Measurements from ENCODE around the gene URB2. TPM values are rescaled to one million over a fixed set of nuclear protein-coding genes. Genes with fewer than 3 reads are reported as not detected.

URB2 gene
- total RNA-seq, 2 experiments from 2014 or later: 13.5 to 18.7 TPM

GRCh38 chr1:229596925-229597699 lies 28.9 kb upstream of the URB2 start:
- Mint-ChIP-seq H3K4me1 (peaks cover 19% of the 10 kb centered on the region), H3K9me3 (ENCODE audit: low read depth) (no peaks in the 10 kb centered on the region), H3K27me3 (no peaks in the 10 kb centered on the region), H3K4me3 (no peak overlapping the region), H3K36me3 (peaks cover 54% of the 10 kb centered on the region), H3K27ac (no peak overlapping the region)
- CTCF ChIA-PET: interaction anchor here (0.7 kb wide), 1 partner anchor 9 kb away, joined by 3 read pairs; no protein-coding TSS in a partner anchor
- ATAC-seq: no peak
- DNase-seq: no peak

DNA sequence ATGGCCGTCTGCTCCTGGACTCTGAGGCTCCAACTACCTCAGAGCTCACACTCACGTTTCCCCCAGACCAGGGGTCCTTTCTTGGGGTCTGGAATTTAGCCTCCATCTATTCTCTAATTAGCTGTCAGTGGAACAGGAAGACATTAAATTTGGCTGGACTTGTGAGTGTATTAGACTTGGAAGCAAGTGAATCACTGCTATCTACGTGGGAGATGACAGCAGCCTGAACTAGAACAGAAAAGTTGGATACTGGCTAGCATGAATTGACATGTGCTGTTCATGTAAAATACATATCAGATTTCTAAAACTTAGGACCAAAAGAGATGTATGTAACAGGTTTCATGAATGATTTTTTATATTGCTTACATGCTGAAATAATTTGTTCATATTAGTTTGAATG lies 28.2 kb upstream of the URB2 start:
- CTCF ChIA-PET: no interaction called here
- H3K27ac Mint-ChIP-seq: no peak overlapping the region
- ATAC-seq: no peak
- H3K36me3 Mint-ChIP-seq: peaks cover 60% of the 10 kb centered on the region
- H3K4me1 Mint-ChIP-seq: peaks cover 19% of the 10 kb centered on the region
- no peaks in the 10 kb centered on the region for H3K9me3 Mint-ChIP-seq (ENCODE audit: low read depth)
- no peaks in the 10 kb centered on the region for H3K27me3 Mint-ChIP-seq
- DNase-seq: no peak
- H3K4me3 Mint-ChIP-seq: no peak overlapping the region

- peaks cover 19% of the 10 kb centered on the region for H3K4me1 Mint-ChIP-seq
- no peak for ATAC-seq
- no peak overlapping the region for H3K4me3 Mint-ChIP-seq
- H3K9me3 Mint-ChIP-seq (ENCODE audit: low read depth): no peaks in the 10 kb centered on the region
- H3K36me3 Mint-ChIP-seq: peaks cover 52% of the 10 kb centered on the region
- CTCF ChIA-PET: interaction anchor here (0.6 kb wide), 1 partner anchor 534 kb away, joined by 4 read pairs; no protein-coding TSS in a partner anchor
- no peak for DNase-seq
- no peak overlapping the region for H3K27ac Mint-ChIP-seq
- H3K27me3 Mint-ChIP-seq: no peaks in the 10 kb centered on the region
These were observed 26.7 kb upstream of the URB2 start for GRCh38 chr1:229599218-229599954.

- peaks cover 49% of the 10 kb centered on the region for H3K36me3 Mint-ChIP-seq
These were observed 25.8 kb upstream of the URB2 start for GRCh38 chr1:229600229-229600628.

DNA sequence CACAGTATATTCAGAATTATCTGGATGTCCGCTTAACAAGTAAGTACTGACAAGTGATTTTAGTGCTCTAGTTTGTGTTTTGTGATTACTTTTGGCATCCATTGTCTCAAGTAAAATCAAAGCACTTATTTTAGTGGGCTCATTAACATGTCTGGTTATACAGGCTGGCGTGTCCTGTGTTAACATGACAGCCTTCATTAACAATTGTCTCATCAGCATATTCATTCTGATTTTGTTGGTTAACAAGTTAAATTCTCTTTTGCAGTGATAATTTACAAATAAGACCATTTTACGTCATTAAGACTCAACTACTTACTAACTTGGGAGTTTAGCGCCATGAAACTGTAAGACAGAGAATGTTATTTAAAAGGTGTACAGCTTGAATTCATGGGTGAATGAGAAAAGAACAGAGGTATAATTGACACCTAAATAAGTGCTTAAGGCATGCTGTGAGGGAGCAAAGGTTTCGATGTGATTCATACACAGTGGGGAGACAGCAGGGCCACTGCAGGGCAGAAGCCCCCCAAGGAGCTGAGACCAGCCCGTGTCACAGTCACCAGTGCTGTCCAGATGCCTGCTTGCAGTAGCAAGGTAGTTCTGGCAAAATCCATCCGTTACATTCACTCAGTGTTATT lies 22.6 kb upstream of the URB2 start:
- ATAC-seq: no peak
- CTCF ChIA-PET: interaction anchor here (1.2 kb wide), 1 partner anchor 44 kb away, joined by 3 read pairs; the partner anchor contains the start of gene ABCB10
- no peak for DNase-seq
- Mint-ChIP-seq H3K36me3 (peaks cover 54% of the 10 kb centered on the region), H3K4me1 (peaks cover 10% of the 10 kb centered on the region), H3K27me3 (no peaks in the 10 kb centered on the region), H3K9me3 (ENCODE audit: low read depth) (no peaks in the 10 kb centered on the region), H3K4me3 (no peak overlapping the region), H3K27ac (no peak overlapping the region)

More at GRCh38 chr1:229600229-229600628, 25.8 kb upstream of the URB2 start:
- peak; percentile 9 for ATAC-seq
- CTCF ChIA-PET: no interaction called here
- H3K27me3 Mint-ChIP-seq: no peaks in the 10 kb centered on the region
- no peak overlapping the region for H3K4me3 Mint-ChIP-seq
- no peak for DNase-seq
- H3K4me1 Mint-ChIP-seq: peaks cover 19% of the 10 kb centered on the region
- no peak overlapping the region for H3K27ac Mint-ChIP-seq
- no peaks in the 10 kb centered on the region for H3K9me3 Mint-ChIP-seq (ENCODE audit: low read depth)

DNA sequence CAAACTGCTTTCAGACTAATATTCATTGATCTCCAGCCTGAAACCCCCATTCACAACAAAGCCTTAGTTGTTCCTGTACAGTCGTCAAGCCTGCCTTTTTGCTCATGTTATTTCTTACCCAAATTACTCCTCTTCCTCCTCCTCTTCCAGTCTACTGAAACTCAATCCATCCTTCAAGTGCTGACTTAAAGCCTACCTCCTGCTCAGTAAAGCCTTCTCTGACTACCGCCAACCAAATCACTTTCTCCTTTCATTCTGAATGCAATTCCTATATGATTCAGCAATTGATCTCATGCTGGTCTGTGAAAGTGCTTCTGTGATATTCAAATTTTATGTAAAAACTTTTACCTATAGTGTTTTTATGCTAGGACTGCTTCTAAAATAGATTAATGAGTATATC lies 18.7 kb upstream of the URB2 start:
- Mint-ChIP-seq H3K4me3 (no peak overlapping the region), H3K4me1 (no peaks in the 10 kb centered on the region), H3K9me3 (ENCODE audit: low read depth) (no peaks in the 10 kb centered on the region), H3K27me3 (no peaks in the 10 kb centered on the region), H3K36me3 (peaks cover 53% of the 10 kb centered on the region), H3K27ac (no peak overlapping the region)
- CTCF ChIA-PET: no interaction called here
- ATAC-seq (no peak), DNase-seq (no peak)

DNA sequence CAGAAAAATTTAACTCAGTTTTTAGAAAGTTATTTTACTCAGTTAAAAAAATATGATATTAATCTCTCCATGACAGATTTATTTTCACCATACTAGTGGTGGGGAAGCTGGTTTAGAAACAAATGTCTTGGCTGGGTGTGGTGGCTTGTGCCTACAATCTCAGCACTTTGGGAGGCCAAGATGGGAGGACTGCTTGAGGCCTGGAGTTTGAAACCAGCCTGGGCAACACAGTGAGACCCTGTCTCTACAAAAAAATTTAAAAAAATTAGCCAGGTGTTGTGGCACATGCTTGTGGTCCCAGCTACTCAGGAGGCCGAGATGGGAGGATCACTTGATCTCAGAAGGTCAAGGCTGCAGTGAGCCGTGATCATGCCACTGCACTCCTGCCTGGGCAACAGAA lies 17.5 kb upstream of the URB2 start:
- Mint-ChIP-seq H3K27me3 (no peaks in the 10 kb centered on the region), H3K36me3 (peaks cover 52% of the 10 kb centered on the region), H3K27ac (no peak overlapping the region), H3K9me3 (ENCODE audit: low read depth) (no peaks in the 10 kb centered on the region), H3K4me3 (no peak overlapping the region), H3K4me1 (no peaks in the 10 kb centered on the region)
- ATAC-seq (no peak), DNase-seq (no peak)
- CTCF ChIA-PET: no interaction called here

DNA sequence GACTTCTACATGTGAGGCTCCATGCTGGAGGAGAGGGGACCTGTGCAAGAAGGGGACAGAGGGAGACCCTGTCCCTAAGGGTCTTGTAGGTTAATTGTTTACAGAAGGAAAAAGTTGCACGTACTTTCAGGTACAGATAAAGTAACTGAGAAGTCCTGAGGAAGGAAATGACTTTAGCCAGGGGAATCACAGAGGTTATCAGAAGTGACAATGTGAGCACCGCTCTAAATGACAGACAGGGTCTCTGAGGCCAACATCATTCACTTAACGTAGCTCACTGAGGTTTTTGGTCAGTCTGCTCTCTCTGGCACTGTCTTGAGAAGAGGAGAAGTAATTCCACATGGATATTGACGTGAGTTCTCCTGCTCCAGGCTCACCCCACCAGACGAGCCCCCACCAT lies 12.1 kb upstream of the URB2 start:
- DNase-seq: no peak
- Mint-ChIP-seq H3K27ac (no peak overlapping the region), H3K9me3 (ENCODE audit: low read depth) (no peaks in the 10 kb centered on the region), H3K27me3 (no peaks in the 10 kb centered on the region), H3K4me3 (no peak overlapping the region), H3K4me1 (peaks cover 2% of the 10 kb centered on the region), H3K36me3 (peaks cover 33% of the 10 kb centered on the region)
- CTCF ChIA-PET: no interaction called here
- no peak for ATAC-seq

DNA sequence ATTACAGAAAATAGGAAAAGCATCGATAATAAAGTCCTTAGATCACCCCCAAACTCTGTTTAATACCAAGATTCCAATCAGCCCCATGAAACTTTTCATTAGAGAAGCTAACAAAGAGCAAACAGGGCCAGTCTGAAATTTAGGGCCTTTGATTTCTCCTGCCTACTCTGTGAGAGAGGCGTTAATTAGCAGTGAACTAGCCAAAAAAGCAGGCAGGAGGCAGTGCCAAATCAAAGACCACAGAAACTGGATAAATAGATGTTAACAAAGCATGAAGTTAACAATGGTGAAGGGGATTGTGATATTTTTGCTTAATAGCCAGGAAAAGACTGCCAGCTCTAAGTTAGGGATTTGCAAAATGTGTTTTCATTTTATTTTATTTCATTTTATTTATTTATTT lies 11.3 kb upstream of the URB2 start:
- ATAC-seq: no peak
- H3K4me1 Mint-ChIP-seq: peaks cover 9% of the 10 kb centered on the region
- no peak for DNase-seq
- H3K9me3 Mint-ChIP-seq (ENCODE audit: low read depth): no peaks in the 10 kb centered on the region
- no peaks in the 10 kb centered on the region for H3K27me3 Mint-ChIP-seq
- H3K36me3 Mint-ChIP-seq: peaks cover 27% of the 10 kb centered on the region
- CTCF ChIA-PET: interaction anchor here (1.0 to 1.5 kb wide), 2 partner anchors 14 to 56 kb away, joined by 3 read pairs; no protein-coding TSS in a partner anchor
- H3K27ac Mint-ChIP-seq: no peak overlapping the region
- no peak overlapping the region for H3K4me3 Mint-ChIP-seq

- no peaks in the 10 kb centered on the region for H3K27me3 Mint-ChIP-seq
These were observed 8.5 kb upstream of the URB2 start for GRCh38 chr1:229617351-229618100.

GRCh38 chr1:229619002-229619401 lies 7.0 kb upstream of the URB2 start:
- H3K4me1 Mint-ChIP-seq: peaks cover 30% of the 10 kb centered on the region

More at GRCh38 chr1:229617351-229618100, 8.5 kb upstream of the URB2 start:
- Mint-ChIP-seq H3K27ac (no peak overlapping the region), H3K36me3 (peaks cover 8% of the 10 kb centered on the region), H3K4me3 (no peak overlapping the region), H3K9me3 (ENCODE audit: low read depth) (no peaks in the 10 kb centered on the region), H3K4me1 (peaks cover 21% of the 10 kb centered on the region)
- CTCF ChIA-PET: no interaction called here
- ATAC-seq (no peak), DNase-seq (no peak)

DNA sequence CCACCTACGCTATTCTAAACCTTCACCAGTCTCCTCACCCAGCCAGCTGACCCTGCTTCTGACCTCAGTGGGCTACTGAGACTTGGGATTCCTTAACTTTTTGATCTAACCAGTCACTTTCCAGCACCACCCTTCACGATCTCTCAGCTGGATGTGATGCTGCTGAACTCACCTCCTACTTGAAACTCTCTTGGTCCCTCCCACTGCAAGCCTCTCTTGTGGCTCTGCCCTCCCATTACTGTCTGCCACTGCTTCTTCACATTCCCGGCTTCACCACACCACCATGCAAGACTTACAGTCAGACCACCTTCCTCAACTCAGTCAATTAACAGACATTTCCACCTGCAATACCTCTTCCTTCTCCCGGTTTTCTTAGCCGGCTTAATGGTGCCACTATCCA lies 6.4 kb upstream of the URB2 start:
- peaks cover 34% of the 10 kb centered on the region for H3K4me1 Mint-ChIP-seq
- no peaks in the 10 kb centered on the region for H3K27me3 Mint-ChIP-seq
- no peak for ATAC-seq
- no peaks in the 10 kb centered on the region for H3K9me3 Mint-ChIP-seq (ENCODE audit: low read depth)
- no peak overlapping the region for H3K27ac Mint-ChIP-seq
- DNase-seq: no peak
- peaks cover 5% of the 10 kb centered on the region for H3K36me3 Mint-ChIP-seq
- no peak overlapping the region for H3K4me3 Mint-ChIP-seq
- CTCF ChIA-PET: no interaction called here

More at GRCh38 chr1:229619002-229619401, 7.0 kb upstream of the URB2 start:
- Mint-ChIP-seq H3K27me3 (no peaks in the 10 kb centered on the region), H3K4me3 (no peak overlapping the region), H3K27ac (no peak overlapping the region), H3K36me3 (peaks cover 5% of the 10 kb centered on the region), H3K9me3 (ENCODE audit: low read depth) (no peaks in the 10 kb centered on the region)
- DNase-seq (no peak), ATAC-seq (no peak)
- CTCF ChIA-PET: no interaction called here

GRCh38 chr1:229620876-229621275 lies 5.2 kb upstream of the URB2 start:
- CTCF ChIA-PET: no interaction called here
- no peak for DNase-seq
- Mint-ChIP-seq H3K36me3 (peaks cover 5% of the 10 kb centered on the region), H3K9me3 (ENCODE audit: low read depth) (no peaks in the 10 kb centered on the region), H3K27ac (no peak overlapping the region), H3K4me1 (peaks cover 39% of the 10 kb centered on the region), H3K4me3 (no peak overlapping the region), H3K27me3 (no peaks in the 10 kb centered on the region)
- ATAC-seq: no peak

Data from activated CD8-positive, alpha-beta memory T cell treated with anti-CD3 and anti-CD28 coated beads, Interleukin-2, amount 10 ng/mL, durations not matched to agents 7 days and 5 days (primary cell).